ENCODE results near the gene KRT222. TPM values are rescaled to one million over a fixed set of nuclear protein-coding genes. Genes with fewer than 3 reads are reported as not detected.
A peak's percentile ranks its signal among the peaks of the same experiment; 100 is the strongest.

KRT222 gene
- total and polyA plus RNA-seq, 2 of the 13 experiments (the other 11 are each of a cell fraction or from before 2014, with no cell fraction given) = not detected

DNA sequence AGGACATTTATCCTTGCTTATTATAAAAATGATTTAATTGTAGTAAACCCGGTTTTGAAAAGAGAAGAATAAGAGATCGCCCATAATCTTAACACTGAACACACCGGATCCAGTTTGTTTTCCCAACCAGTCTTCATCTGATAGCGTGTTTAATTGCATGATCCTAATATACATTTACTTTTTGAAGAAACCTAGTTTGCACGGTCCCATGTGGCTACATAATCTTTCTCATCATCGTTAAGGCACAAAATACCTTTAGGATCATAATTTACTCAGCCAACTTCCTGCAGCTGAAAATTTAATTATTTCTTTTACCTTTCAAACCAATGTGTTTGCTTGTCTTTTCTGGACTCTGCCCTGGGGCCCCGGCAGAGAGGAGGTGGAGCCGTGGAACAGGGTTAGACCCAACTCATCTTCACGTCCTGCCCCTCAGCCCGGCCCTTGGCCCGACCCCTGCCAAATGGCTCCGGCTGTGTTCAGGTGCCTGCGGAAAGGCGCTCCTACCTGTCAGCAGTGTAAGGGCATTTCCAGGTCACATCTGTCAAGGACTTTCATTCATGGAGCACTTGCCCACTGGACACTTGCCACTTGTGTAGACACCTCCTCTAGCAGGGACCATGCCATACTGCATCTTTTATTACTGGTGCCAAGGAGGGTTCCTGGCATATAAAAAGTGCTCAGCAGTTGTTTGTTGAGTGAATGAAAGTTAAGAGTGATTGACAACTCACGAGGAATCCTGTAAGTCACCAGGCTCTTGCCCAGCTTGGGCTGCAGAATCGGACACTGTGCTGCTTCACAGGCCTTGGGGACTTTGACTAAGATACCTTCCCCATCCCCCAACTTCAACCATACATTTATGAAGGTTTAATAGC is 46.0 kb downstream of the KRT222 start (continued):
- TF ChIP-seq BCL6 (CRISPR knock-in tag; IDR thresholded peaks at IDR 0.05) (no peak), JUN (CRISPR knock-in tag; IDR thresholded peaks at IDR 0.05) (no peak), ZNF772 (CRISPR knock-in tag; IDR thresholded peaks at IDR 0.05) (0 out of 2 replicates have a peak, but pooled peaks have one; percentile 34), ZNF788 (CRISPR knock-in tag; IDR thresholded peaks at IDR 0.05; ENCODE audit: borderline replicate concordance) (peak; percentile 67), JUND (CRISPR knock-in tag; IDR thresholded peaks at IDR 0.05) (no peak), ZNF816 (CRISPR knock-in tag; IDR thresholded peaks at IDR 0.05; ENCODE audit: borderline replicate concordance) (no peak), ZNF670 (CRISPR knock-in tag; IDR thresholded peaks at IDR 0.05; ENCODE audit: borderline replicate concordance) (no peak), ZNF709 (CRISPR knock-in tag; IDR thresholded peaks at IDR 0.05) (no peak), MAF1 (CRISPR knock-in tag; IDR thresholded peaks at IDR 0.05; ENCODE audit: borderline replicate concordance) (no peak), HOXA3 (CRISPR knock-in tag; IDR thresholded peaks at IDR 0.05) (peak; percentile 39; the same call in 1 of the 2 replicates), NFKBIZ (CRISPR knock-in tag; IDR thresholded peaks at IDR 0.05) (no peak), TOE1 (CRISPR knock-in tag; IDR thresholded peaks at IDR 0.05) (no peak), TCF12 (IDR thresholded peaks at IDR 0.05) (no peak), TCF12 (CRISPR knock-in tag; IDR thresholded peaks at IDR 0.05) (no peak), NR2C2 (CRISPR knock-in tag; IDR thresholded peaks at IDR 0.05; ENCODE audit: borderline replicate concordance) (no peak), RFX3 (CRISPR knock-in tag; IDR thresholded peaks at IDR 0.05) (no peak), ZNF749 (CRISPR knock-in tag; IDR thresholded peaks at IDR 0.05; ENCODE audit: borderline replicate concordance) (no peak), KLF16 (CRISPR knock-in tag; IDR thresholded peaks at IDR 0.05) (no peak), ZNF782 (CRISPR knock-in tag; IDR thresholded peaks at IDR 0.05; ENCODE audit: borderline replicate concordance) (no peak), PHF21A (CRISPR knock-in tag; IDR thresholded peaks at IDR 0.05) (no peak), ZNF773 (CRISPR knock-in tag; IDR thresholded peaks at IDR 0.05; ENCODE audit: borderline replicate concordance) (no peak), MTA1 (CRISPR knock-in tag; IDR thresholded peaks at IDR 0.05; ENCODE audit: borderline replicate concordance) (no peak; the same call in 1 of the 2 replicates), ZC3H13 (CRISPR knock-in tag; IDR thresholded peaks at IDR 0.05) (no peak), HDAC1 (CRISPR knock-in tag; IDR thresholded peaks at IDR 0.05) (peak; percentile 19; the same call in 1 of the 2 replicates)
- TF ChIP-seq, protein P1, sequence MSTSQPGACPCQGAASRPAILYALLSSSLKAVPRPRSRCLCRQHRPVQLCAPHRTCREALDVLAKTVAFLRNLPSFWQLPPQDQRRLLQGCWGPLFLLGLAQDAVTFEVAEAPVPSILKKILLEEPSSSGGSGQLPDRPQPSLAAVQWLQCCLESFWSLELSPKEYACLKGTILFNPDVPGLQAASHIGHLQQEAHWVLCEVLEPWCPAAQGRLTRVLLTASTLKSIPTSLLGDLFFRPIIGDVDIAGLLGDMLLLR (CRISPR knock-in tag; IDR thresholded peaks at IDR 0.05) = no peak
- TF ChIP-seq, protein P2, sequence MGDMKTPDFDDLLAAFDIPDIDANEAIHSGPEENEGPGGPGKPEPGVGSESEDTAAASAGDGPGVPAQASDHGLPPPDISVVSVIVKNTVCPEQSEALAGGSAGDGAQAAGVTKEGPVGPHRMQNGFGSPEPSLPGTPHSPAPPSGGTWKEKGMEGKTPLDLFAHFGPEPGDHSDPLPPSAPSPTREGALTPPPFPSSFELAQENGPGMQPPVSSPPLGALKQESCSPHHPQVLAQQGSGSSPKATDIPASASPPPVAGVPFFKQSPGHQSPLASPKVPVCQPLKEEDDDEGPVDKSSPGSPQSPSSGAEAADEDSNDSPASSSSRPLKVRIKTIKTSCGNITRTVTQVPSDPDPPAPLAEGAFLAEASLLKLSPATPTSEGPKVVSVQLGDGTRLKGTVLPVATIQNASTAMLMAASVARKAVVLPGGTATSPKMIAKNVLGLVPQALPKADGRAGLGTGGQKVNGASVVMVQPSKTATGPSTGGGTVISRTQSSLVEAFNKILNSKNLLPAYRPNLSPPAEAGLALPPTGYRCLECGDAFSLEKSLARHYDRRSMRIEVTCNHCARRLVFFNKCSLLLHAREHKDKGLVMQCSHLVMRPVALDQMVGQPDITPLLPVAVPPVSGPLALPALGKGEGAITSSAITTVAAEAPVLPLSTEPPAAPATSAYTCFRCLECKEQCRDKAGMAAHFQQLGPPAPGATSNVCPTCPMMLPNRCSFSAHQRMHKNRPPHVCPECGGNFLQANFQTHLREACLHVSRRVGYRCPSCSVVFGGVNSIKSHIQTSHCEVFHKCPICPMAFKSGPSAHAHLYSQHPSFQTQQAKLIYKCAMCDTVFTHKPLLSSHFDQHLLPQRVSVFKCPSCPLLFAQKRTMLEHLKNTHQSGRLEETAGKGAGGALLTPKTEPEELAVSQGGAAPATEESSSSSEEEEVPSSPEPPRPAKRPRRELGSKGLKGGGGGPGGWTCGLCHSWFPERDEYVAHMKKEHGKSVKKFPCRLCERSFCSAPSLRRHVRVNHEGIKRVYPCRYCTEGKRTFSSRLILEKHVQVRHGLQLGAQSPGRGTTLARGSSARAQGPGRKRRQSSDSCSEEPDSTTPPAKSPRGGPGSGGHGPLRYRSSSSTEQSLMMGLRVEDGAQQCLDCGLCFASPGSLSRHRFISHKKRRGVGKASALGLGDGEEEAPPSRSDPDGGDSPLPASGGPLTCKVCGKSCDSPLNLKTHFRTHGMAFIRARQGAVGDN (CRISPR knock-in tag; IDR thresholded peaks at IDR 0.05) = peak; percentile 62
- TF ChIP-seq, protein P3, sequence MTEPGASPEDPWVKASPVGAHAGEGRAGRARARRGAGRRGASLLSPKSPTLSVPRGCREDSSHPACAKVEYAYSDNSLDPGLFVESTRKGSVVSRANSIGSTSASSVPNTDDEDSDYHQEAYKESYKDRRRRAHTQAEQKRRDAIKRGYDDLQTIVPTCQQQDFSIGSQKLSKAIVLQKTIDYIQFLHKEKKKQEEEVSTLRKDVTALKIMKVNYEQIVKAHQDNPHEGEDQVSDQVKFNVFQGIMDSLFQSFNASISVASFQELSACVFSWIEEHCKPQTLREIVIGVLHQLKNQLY (CRISPR knock-in tag; IDR thresholded peaks at IDR 0.05) = no peak

Data from HepG2 (cell line).